Gastroesophageal sphincter (tissue), 3 donors: ENCODE data around the gene KLF15.

ENCODE experiments used
- CTCF ChIP-seq, 4 experiments: fragments of 200-600 bp in 2 of 4; fragments of 450-650 bp in 2 of 4; sonication (generic) in 1 of 4; IDR thresholded peaks; one replicate each; pipeline ENCODE4 v1.5.1; 2017 to 2019; ENCODE audit warnings: antibody characterized with exemption in 4 of 4, mild to moderate bottlenecking in 2 of 4, moderate library complexity in 2 of 4
- EP300 ChIP-seq: sonication (generic); formaldehyde crosslinking; IDR thresholded peaks from one replicate; pipeline ENCODE4 v1.6.1; 2017; ENCODE audit warnings: antibody characterized with exemption, mild to moderate bottlenecking

GRCh38 chr3:126342211-126342610 lies 15.0 kb downstream of the KLF15 start:
- TF ChIP-seq CTCF (IDR thresholded peaks at IDR 0.05), result no peak
- TF ChIP-seq EP300, result no peak
